Parathyroid adenoma (tissue), 2 donors: ENCODE measurements around the gene ANKH.

Experiments used
- H2AFZ ChIP-seq: fragments of 300-600 bp; sonication (generic); one replicate; pipeline ENCODE4 v1.7.0; 2017; ENCODE audit warnings: antibody characterized with exemption, mild to moderate bottlenecking
- H3K27ac ChIP-seq: fragments of 300-600 bp; sonication (generic); one replicate; pipeline ENCODE4 v1.7.0; 2017
- H3K27me3 ChIP-seq: fragments of 300-600 bp; sonication (generic); one replicate; pipeline ENCODE4 v1.7.0; 2017; ENCODE audit warnings: low read length; ENCODE audit not compliant: control insufficient read depth, insufficient read depth
- H3K36me3 ChIP-seq: fragments of 300-600 bp; sonication (generic); one replicate; pipeline ENCODE4 v1.7.0; 2017; ENCODE audit warnings: low read length; ENCODE audit not compliant: control insufficient read depth, insufficient read depth
- H3K4me1 ChIP-seq: fragments of 300-600 bp; sonication (generic); one replicate; pipeline ENCODE4 v1.7.0; 2017; ENCODE audit warnings: control low read depth
- H3K4me2 ChIP-seq: fragments of 300-600 bp; sonication (generic); one replicate; pipeline ENCODE4 v1.7.0; 2017; ENCODE audit warnings: low read length
- H3K4me3 ChIP-seq: fragments of 300-600 bp; sonication (generic); one replicate; pipeline ENCODE4 v1.7.0; 2017; ENCODE audit warnings: low read depth, low read length
- H3K79me2 ChIP-seq: fragments of 300-600 bp; sonication (generic); one replicate; pipeline ENCODE4 v1.7.0; 2017; ENCODE audit warnings: control low read depth
- H3K9ac ChIP-seq: fragments of 300-600 bp; sonication (generic); one replicate; pipeline ENCODE4 v1.7.0; 2017; ENCODE audit warnings: mild to moderate bottlenecking
- H3K9me3 ChIP-seq: fragments of 300-600 bp; sonication (generic); one replicate; pipeline ENCODE4 v1.7.0; 2017; ENCODE audit warnings: low read length; ENCODE audit not compliant: control insufficient read depth
- TF ChIP-seq, protein P1 (sequence below): fragments of 300-600 bp; sonication (generic); IDR thresholded peaks from one replicate; pipeline ENCODE4 v1.7.0; 2017; ENCODE audit warnings: antibody characterized with exemption, mild to moderate bottlenecking
- donor health status: primary hyperparathyroidism.

ANKH gene

DNA sequence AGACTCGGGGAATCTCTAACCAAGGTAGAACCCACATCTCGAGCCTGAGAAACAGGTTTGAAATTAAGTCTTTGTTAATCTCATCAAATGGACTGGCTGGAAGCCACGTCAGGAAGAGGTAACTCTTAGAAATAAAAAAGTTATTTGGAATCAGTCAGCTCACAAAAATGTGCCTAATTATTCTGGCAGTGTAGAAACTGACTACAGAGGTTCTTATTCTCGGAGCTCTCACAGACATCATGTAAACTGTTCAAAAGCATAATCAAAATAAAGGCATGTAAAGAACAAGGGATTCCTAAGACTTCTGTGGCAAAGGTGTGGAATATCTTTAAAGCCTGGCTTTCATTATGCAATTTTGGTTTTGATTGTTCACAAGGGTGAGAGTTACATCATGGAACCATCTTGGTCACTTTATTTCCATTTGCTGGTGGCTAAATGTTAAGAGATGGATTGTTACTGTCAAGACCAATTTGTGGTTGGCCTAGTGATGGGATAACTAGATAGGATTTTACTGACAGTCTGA is 121.9 kb downstream of the ANKH start:
- Histone ChIP-seq H3K36me3 (no peaks in the 10 kb centered on the region), H3K4me1 (no peaks in the 10 kb centered on the region), H3K4me2 (no peak overlapping the region), H3K27ac (no peak overlapping the region), H3K9me3 (no peaks in the 10 kb centered on the region), H3K9ac (no peak overlapping the region), H3K4me3 (no peak overlapping the region), H2AFZ (no peak overlapping the region), H3K27me3 (no peaks in the 10 kb centered on the region), H3K79me2 (no peaks in the 10 kb centered on the region)
- TF ChIP-seq, protein P1, sequence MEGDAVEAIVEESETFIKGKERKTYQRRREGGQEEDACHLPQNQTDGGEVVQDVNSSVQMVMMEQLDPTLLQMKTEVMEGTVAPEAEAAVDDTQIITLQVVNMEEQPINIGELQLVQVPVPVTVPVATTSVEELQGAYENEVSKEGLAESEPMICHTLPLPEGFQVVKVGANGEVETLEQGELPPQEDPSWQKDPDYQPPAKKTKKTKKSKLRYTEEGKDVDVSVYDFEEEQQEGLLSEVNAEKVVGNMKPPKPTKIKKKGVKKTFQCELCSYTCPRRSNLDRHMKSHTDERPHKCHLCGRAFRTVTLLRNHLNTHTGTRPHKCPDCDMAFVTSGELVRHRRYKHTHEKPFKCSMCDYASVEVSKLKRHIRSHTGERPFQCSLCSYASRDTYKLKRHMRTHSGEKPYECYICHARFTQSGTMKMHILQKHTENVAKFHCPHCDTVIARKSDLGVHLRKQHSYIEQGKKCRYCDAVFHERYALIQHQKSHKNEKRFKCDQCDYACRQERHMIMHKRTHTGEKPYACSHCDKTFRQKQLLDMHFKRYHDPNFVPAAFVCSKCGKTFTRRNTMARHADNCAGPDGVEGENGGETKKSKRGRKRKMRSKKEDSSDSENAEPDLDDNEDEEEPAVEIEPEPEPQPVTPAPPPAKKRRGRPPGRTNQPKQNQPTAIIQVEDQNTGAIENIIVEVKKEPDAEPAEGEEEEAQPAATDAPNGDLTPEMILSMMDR = no peak

DNA sequence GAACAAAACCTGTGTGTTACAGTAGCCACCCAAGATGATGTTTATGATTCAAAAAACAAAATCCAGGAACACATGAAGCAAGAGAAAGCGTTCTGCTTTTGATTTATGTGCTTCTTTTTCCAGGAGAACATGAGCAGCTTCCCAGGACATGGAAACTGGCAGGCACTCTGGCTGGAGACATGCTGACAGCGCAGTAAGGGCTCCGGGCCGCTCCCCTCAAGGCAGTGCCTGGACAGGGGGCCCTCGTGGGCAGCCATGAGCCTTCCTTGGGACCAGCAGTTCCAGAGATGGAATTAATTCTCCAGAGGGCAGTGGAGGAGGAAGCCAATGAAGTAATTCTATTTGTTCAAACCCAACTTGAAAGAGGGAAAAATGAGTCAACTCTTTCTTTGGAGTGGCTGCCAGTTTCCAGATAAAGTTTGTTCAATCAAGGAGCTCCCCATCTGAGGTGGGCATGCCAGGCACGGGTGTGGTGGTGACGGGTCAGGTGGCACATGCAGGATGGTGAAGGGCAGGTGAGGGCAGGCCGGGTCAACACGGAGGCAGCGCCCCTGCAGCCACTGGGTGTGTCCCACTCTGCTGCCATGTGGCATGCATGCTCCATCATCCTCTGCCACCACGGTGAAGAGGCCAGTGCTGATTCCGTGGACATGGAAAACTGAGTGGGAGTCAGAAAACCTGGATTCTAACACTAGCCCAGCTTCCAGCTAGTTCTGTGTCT is 123.2 kb downstream of the ANKH start:
- Histone ChIP-seq H3K9ac (no peak overlapping the region), H3K36me3 (no peaks in the 10 kb centered on the region)

DNA sequence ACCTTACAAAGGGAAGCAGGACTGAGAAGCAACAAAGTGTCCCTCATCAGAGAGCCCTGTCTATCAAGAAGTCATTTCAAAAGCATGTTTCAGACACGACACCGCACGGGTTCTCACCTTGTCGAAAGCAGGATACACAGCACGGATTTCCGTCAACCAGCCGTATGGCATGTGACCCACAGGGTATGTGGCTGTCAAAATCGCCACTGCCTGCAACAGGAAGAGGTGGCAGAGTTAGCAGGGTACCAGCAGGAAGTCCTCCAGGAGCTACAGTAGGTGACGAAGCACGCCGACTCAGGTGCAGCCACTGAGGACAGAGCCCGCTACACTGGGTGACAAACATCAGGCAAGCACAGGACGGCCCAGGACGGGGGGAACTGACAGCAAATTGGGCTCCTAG is 125.8 kb downstream of the ANKH start:
- Histone ChIP-seq H2AFZ (no peak overlapping the region), H3K27me3 (no peaks in the 10 kb centered on the region), H3K4me3 (no peak overlapping the region), H3K9ac (no peak overlapping the region), H3K4me2 (no peak overlapping the region), H3K4me1 (peaks cover 3% of the 10 kb centered on the region), H3K27ac (no peak overlapping the region), H3K9me3 (no peaks in the 10 kb centered on the region), H3K79me2 (no peaks in the 10 kb centered on the region), H3K36me3 (no peaks in the 10 kb centered on the region)
- TF ChIP-seq, protein P1 = no peak

More for the DNA sequence above, 123.2 kb downstream of the ANKH start:
- no peaks in the 10 kb centered on the region for H3K27me3 ChIP-seq
- TF ChIP-seq, protein P1 = no peak
- no peak overlapping the region for H2AFZ ChIP-seq
- H3K9me3 ChIP-seq = no peaks in the 10 kb centered on the region
- H3K27ac ChIP-seq = no peak overlapping the region
- no peak overlapping the region for H3K4me2 ChIP-seq
- no peaks in the 10 kb centered on the region for H3K4me1 ChIP-seq
- no peak overlapping the region for H3K4me3 ChIP-seq
- no peaks in the 10 kb centered on the region for H3K79me2 ChIP-seq

DNA sequence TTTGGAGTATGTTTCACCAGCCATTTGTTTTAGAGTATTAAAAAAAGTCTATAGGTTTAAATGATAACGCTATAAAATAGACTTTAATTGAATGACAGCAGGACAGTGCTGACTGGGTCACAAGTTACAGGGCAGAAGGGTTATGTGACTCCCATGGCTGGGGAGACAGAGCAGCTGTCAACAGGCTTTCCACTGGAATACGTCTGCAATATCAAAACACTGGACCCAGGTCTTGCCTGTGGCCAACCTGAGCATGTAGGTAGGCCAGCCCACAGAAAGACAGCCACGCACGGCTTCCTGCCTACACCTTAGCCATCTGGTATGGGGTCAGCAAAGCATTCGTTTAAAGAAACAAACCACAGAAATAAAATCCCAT is 126.4 kb downstream of the ANKH start:
- Histone ChIP-seq H3K4me3 (no peak overlapping the region), H3K4me1 (peaks cover 3% of the 10 kb centered on the region), H3K9ac (no peak overlapping the region), H3K4me2 (no peak overlapping the region), H3K36me3 (no peaks in the 10 kb centered on the region), H2AFZ (no peak overlapping the region), H3K27me3 (no peaks in the 10 kb centered on the region), H3K9me3 (no peaks in the 10 kb centered on the region), H3K27ac (no peak overlapping the region), H3K79me2 (no peaks in the 10 kb centered on the region)
- TF ChIP-seq, protein P1 = no peak
